Spleen (tissue), 7 donors: ENCODE results near the gene CDR2L.
"Not testable (repeated sequence)": the region's sequence is repeated elsewhere in the genome, so short reads cannot be mapped to it uniquely, and the experiment has no call there.

Source experiments
- CTCF ChIP-seq, 11 experiments: fragments of 200-600 bp in 7 of 11; fragments of 450-650 bp in 4 of 11; sonication (generic) in 4 of 11; IDR thresholded peaks in 8 of 11; conservative IDR thresholded peaks in 3 of 11; 1 replicate in 7 of 11; 2 replicates in 4 of 11; pipeline versions ENCODE4 v1.4.0 to v1.8.0; 2016 to 2021; ENCODE audit warnings: antibody characterized with exemption in 11 of 11, inconsistent platforms in 4 of 11, mild to moderate bottlenecking in 1 of 11
- POLR2AphosphoS5 ChIP-seq, 3 donors: sonication (generic); formaldehyde crosslinking; IDR thresholded peaks; one replicate each; pipeline ENCODE4 v1.5.1; 2017; ENCODE audit warnings: antibody characterized with exemption in 3 of 3
- donor health status: DM: no; HTN: no; CAD: no; lungs with moderate emphysema.
- donor health status: DM: no; HTN: no; CAD: no.
- donor health status: DM: no; HTN: no; CAD: no.

- TF ChIP-seq CTCF (IDR thresholded peaks at IDR 0.05 in 8 of 11, conservative IDR thresholded peaks at IDR 0.05 in 3 of 11); POLR2AphosphoS5 (IDR thresholded peaks at IDR 0.05): not testable (repeated sequence)
Measured at GRCh38 chr17:75043789-75044188, 56.4 kb downstream of the CDR2L start.
